Fibroblast of pulmonary artery (primary cell): ENCODE data around the gene ARHGAP19.

Experiments
- DNase-seq: peaks from one replicate; pipeline ENCODE4 v3.0.0-alpha.2; 2010; ENCODE audit warnings: low read depth
- H3K4me3 ChIP-seq: replicated peaks from 2 replicates; pipeline ENCODE4 v1.5.1; 2011; ENCODE audit warnings: low read depth, mild to moderate bottlenecking, control low read depth, low read length, moderate library complexity
- CTCF ChIP-seq: IDR thresholded peaks from 2 replicates; pipeline ENCODE4 v1.5.1; 2011; ENCODE audit warnings: mild to moderate bottlenecking, control low read depth, low read length, inconsistent platforms; ENCODE audit errors: missing control alignments

The ARHGAP19 gene

DNA sequence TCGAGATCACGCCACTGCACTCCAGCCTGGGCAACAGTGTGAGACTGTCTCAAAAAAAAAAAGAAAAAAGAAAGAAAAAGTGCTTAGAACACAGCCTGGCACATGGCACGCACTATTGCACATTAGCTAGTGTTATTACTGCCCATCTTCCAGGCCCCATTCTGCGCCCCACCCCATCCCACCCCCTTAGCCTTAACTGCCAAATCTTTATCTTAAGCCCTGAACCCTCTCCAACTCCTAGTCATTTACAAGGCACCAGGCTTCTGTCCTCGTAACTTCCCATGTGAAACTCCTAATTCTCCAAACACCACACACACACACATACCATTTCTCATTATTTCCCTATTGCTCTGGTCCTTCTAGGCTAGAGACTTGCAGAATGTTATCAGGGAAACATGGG is 37.3 kb upstream of the ARHGAP19 start:
- TF ChIP-seq CTCF = no peak
- H3K4me3 ChIP-seq = no peak overlapping the region
- DNase-seq = no peak

- TF ChIP-seq CTCF = no peak
- no peak for DNase-seq
- H3K4me3 ChIP-seq = no peak overlapping the region
Measured at GRCh38 chr10:97328646-97329453, 36.4 kb upstream of the ARHGAP19 start.

DNA sequence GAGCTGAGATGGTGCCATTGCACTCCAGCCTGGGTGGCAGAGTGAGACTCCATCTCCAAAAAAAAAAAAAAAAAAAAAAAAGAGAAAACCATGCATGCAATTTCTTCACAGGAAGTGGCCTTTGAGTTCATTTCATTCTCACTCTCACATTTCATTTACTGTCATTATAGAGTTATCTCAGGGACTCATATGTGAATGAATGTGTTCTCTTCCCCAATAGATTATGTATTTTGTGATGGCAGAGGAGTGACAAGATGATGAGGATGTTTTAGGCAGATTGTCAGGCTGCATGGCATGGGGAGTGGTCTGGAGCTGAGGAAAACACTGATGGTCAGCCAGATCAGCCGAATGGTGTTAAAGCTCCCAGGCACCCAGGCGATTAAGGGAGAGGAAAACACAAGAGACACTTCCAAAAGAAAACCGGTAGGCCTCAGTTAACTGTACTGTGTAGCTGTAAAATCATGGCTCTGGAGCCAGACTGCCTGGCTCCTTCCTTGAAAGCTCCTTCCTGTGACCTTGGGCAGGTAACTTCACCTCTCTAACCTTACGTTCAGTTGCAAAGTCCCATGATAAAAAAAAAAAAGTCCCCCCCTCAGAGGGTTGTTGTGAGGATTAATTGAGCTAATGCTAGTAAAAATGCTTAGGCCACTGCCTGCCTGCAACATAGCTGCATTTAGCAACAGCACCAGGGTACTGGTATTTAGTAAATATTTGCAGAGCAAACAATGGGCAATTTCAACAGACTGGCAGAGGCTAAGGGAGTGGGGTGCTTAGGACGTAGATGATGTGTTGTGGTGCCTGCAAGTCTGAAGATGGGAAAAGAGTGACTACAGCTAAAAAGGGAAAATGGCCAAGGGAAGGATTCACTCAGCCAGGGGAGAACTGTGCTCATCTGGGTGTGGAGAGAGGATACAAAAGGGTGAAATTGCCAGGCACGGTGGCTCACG is 35.2 kb upstream of the ARHGAP19 start:
- no peak overlapping the region for H3K4me3 ChIP-seq
- no peak for TF ChIP-seq CTCF
- no peak for DNase-seq

DNA sequence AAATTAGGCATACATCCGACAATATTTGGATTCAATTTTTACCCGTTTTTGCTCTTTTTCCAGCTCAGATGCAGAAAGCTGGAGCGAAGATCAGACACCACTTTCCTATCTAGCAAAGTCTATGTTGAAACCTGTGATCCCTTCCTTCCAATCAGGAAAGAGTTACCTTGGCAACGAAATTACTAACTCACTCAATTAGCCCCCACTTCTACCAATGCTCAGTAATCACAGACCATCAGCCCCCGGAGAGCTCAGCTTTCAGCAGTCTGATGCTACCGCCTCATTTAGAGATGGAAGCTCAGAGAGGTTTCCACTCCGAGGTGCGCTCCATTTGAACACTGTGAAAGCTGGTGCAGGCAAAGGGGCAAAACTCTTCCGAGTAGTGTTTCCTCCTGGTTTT is 33.3 kb upstream of the ARHGAP19 start:
- no peak for TF ChIP-seq CTCF
- DNase-seq = no peak
- no peak overlapping the region for H3K4me3 ChIP-seq

GRCh38 chr10:97323501-97323900 is 31.1 kb upstream of the ARHGAP19 start:
- no peak overlapping the region for H3K4me3 ChIP-seq
- no peak for DNase-seq
- TF ChIP-seq CTCF = no peak

DNA sequence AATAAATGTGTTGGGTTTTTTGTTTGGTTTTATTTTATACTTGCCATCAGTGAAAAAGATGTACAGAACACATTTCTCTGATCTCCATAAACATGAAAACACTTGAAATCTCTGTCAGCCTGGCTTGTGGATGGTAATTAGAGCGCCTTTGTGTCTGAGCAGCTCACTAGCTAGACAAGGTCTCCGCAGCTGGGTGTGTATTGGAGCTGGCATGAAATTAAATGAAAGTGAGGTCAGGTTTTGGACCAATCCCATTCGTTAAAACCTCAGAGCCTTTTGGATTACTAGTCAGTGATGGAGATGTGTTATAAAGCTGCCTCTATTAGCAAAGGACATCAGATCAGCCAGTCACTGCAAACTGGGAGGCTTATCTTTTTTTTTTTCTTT is 29.4 kb upstream of the ARHGAP19 start:
- no peak overlapping the region for H3K4me3 ChIP-seq
- TF ChIP-seq CTCF = no peak
- no peak for DNase-seq
